ENCODE results near the gene UBXN6. TPM values are rescaled to one million over a fixed set of nuclear protein-coding genes. Genes with fewer than 3 reads are reported as not detected.

The UBXN6 gene
- total RNA-seq, 1 donor from 2014 or later, result 45.7 TPM

DNA sequence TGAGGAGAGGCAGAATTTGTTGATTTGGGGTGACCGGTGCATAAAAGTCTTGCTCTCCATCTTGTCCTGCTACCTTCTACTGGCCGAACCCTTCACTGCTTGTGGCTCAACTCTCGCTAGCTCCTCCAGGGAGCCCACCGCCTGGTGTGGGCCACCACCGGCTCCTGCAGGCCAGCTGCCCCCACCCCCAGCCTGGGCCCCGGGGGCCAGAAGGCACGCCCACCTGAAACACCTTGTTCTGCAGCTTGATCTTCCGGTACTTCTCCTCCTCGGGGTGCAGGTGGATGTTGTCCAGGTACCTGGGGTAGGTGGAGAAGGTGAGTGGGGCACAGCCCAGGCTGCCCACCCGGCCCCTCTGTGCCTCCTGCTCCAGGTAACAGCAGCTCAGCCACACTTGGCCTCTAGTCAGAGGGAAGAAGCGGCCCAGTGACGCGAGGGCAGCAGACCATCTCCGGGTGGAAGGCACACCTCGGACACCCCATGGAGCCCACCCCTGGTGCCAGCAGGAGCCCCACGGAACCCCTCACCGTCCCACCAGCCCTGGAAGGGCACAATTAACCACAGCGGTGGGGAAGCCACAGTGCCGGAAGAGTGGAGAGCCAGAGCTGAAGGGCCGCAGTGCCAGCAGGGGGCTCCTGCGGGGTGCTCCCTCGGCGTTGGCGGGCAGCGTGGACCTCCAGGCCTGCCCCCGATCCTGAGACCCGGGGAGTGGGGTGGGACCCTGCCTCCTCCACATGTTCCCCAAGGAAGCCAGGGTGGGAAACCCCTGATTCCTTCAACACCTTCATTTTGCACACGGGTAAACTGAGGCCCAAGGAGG is 10.1 kb downstream of the UBXN6 start:
- Mint-ChIP-seq H3K27ac (ENCODE audit: unreplicated experiment) (no peak overlapping the region), H3K36me3 (ENCODE audit: low read depth, unreplicated experiment) (peaks cover 7% of the 10 kb centered on the region), H3K4me3 (ENCODE audit: unreplicated experiment) (no peak overlapping the region), H3K4me1 (ENCODE audit: unreplicated experiment) (no peaks in the 10 kb centered on the region), H3K9me3 (ENCODE audit: unreplicated experiment) (no peaks in the 10 kb centered on the region), H3K27me3 (ENCODE audit: unreplicated experiment) (peaks cover 4% of the 10 kb centered on the region)
- TF ChIP-seq, protein P1, sequence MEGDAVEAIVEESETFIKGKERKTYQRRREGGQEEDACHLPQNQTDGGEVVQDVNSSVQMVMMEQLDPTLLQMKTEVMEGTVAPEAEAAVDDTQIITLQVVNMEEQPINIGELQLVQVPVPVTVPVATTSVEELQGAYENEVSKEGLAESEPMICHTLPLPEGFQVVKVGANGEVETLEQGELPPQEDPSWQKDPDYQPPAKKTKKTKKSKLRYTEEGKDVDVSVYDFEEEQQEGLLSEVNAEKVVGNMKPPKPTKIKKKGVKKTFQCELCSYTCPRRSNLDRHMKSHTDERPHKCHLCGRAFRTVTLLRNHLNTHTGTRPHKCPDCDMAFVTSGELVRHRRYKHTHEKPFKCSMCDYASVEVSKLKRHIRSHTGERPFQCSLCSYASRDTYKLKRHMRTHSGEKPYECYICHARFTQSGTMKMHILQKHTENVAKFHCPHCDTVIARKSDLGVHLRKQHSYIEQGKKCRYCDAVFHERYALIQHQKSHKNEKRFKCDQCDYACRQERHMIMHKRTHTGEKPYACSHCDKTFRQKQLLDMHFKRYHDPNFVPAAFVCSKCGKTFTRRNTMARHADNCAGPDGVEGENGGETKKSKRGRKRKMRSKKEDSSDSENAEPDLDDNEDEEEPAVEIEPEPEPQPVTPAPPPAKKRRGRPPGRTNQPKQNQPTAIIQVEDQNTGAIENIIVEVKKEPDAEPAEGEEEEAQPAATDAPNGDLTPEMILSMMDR (IDR thresholded peaks at IDR 0.05; ENCODE audit: unreplicated experiment), result no peak
- no peak for DNase-seq (ENCODE audit: low spot score)

DNA sequence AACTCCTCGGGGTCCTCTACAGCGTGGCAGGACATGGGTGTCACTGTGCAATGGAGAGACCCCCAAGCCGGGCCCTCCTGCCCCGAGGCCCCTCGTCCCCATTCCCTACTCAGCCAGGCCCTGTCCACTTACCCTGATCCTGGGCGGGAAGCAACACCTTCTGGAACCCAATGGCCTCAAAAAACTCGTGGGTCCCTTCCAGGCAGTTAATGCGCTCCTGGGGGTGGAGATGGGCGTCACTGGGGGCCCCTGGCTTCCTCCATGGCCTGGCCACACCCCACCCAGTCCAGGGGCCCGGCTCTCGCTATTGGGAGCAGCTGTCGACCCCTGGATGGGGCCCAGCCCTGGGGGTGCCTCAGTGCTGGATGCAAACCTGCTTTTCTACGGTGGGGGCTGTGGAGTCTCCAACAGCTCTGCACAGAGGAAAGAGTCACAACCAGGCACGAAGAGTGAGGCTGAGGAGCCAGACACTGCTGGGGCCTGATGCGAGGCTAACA is 10.8 kb downstream of the UBXN6 start:
- Mint-ChIP-seq H3K9me3 (ENCODE audit: unreplicated experiment) (no peaks in the 10 kb centered on the region), H3K4me3 (ENCODE audit: unreplicated experiment) (no peak overlapping the region), H3K36me3 (ENCODE audit: low read depth, unreplicated experiment) (peaks cover 11% of the 10 kb centered on the region), H3K27me3 (ENCODE audit: unreplicated experiment) (peaks cover 5% of the 10 kb centered on the region), H3K27ac (ENCODE audit: unreplicated experiment) (no peak overlapping the region), H3K4me1 (ENCODE audit: unreplicated experiment) (peaks cover 3% of the 10 kb centered on the region)
- TF ChIP-seq, protein P1 (IDR thresholded peaks at IDR 0.05; ENCODE audit: unreplicated experiment), result no peak
- DNase-seq (ENCODE audit: low spot score), result no peak

DNA sequence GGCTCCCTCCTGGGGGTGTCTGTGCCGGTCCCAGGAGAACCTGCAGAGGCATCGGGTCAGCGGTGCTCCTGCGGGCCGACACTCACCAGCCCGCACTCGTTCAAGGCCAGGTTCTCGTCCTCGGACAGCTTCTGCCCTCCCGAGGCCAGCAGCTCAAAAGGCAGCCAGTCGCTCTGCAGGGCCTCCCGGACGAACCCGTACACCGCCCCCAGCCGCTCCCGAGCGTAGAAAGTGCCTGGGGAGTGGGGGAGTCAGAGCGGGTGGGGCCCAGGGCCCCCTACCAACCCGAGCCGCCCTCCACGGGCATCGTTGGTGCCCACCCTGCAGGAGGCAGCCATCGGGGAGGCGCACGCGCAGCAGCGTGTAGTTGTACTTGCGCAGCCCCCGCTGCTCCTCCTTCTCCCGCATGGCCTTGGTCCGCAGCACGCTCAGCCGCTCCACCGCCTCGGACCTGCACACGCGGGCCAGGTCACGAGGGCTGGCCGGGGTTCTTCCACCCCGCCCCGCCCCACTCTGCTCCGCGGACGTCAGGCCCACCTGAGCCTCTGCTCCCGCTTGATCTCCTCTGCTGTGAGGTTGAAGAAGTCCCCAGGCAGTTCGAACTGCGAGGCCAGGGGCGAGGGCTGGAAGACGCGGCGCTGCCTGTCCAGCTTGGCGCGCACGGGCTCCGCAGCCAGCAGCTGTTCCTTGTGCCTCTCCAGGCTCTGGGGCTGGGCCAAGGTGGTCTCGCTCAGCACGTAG is 11.5 kb downstream of the UBXN6 start:
- Mint-ChIP-seq H3K27ac (ENCODE audit: unreplicated experiment) (no peak overlapping the region), H3K36me3 (ENCODE audit: low read depth, unreplicated experiment) (peaks cover 11% of the 10 kb centered on the region), H3K27me3 (ENCODE audit: unreplicated experiment) (peaks cover 5% of the 10 kb centered on the region), H3K4me1 (ENCODE audit: unreplicated experiment) (peaks cover 3% of the 10 kb centered on the region), H3K4me3 (ENCODE audit: unreplicated experiment) (no peak overlapping the region), H3K9me3 (ENCODE audit: unreplicated experiment) (no peaks in the 10 kb centered on the region)
- TF ChIP-seq, protein P1 (IDR thresholded peaks at IDR 0.05; ENCODE audit: unreplicated experiment), result no peak
- DNase-seq (ENCODE audit: low spot score), result no peak

DNA sequence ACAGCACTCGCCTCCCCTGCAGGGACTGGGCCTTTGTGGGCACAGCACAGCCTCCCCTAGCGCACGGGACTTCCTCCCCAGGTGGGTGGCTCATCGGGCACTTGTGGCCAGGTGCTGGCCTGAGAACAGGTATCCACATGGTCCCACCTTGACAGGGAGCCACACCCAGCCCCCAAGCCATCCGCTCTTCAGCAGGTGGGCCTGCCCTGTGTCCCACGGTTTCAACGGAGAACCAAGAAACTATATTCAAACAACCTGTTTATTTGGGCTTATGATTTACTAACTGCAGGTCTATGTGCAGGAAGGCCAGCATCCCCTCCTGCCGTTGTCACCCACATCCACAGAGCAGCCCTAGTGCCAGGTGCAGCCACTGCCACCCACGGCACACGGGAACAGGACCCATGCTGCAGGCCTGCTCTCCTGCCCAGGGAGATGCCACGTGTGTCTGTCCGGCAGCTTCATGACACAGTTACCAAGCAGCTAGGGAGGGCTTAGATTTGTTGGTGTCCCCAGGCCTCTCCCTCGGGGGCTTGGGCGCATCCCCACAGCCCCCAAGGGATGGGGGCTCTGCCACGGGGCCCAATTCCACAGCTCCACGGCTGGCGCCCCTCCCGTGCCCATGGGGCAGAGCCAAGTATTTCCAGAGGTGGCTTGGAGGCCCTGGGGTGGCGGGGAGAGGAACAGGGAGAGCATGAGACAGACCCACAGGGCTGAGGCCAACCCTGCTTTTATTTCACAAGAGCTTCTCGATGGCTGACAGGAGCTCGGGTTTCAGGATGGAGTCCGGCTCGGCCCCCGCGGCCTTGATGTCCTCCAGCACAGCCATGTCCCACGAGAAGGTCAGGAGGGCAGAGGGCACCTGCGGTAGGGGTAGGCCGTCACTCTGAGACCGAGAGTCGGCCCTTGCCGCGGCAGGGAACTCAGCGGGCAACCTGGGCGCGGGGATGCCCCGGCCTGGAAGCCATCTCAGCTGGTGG is 12.5 kb downstream of the UBXN6 start:
- no peak overlapping the region for H3K27ac Mint-ChIP-seq (ENCODE audit: unreplicated experiment)
- DNase-seq (ENCODE audit: low spot score), result no peak
- TF ChIP-seq, protein P1 (IDR thresholded peaks at IDR 0.05; ENCODE audit: unreplicated experiment), result no peak
- peaks cover 3% of the 10 kb centered on the region for H3K4me1 Mint-ChIP-seq (ENCODE audit: unreplicated experiment)
- H3K27me3 Mint-ChIP-seq (ENCODE audit: unreplicated experiment), result peaks cover 7% of the 10 kb centered on the region
- no peak overlapping the region for H3K4me3 Mint-ChIP-seq (ENCODE audit: unreplicated experiment)
- H3K9me3 Mint-ChIP-seq (ENCODE audit: unreplicated experiment), result no peaks in the 10 kb centered on the region
- H3K36me3 Mint-ChIP-seq (ENCODE audit: low read depth, unreplicated experiment), result peaks cover 8% of the 10 kb centered on the region

Data from endothelial cell (in vitro differentiated cells).